Body of pancreas (tissue), 4 donors: ENCODE measurements around the gene CEMIP2. TPM values are rescaled to one million over a fixed set of nuclear protein-coding genes. Genes with fewer than 3 reads are reported as not detected.
"Not testable (repeated sequence)": the region's sequence is repeated elsewhere in the genome, so short reads cannot be mapped to it uniquely, and the experiment has no call there.

Source experiments
- ATAC-seq: fragments of 150-250 bp; one replicate; pipeline ENCODE4 v1.9.1; 2016
- DNase-seq, 4 donors: peaks; one replicate each; pipeline ENCODE4 v3.0.0-alpha.2; 2019
- H3K27ac ChIP-seq, 4 donors: fragments of 200-600 bp; sonication (generic); 1 replicate in 3 of 4; 2 replicates in 1 of 4; pipeline versions ENCODE4 v1.5.1 to v1.6.1; 2016 to 2019; ENCODE audit warnings: mild to moderate bottlenecking in 1 of 4, mixed read lengths in 1 of 4, moderate library complexity in 1 of 4
- H3K27me3 ChIP-seq, 2 donors: fragments of 200-600 bp; sonication (generic); one replicate each; pipeline ENCODE4 v1.6.0; 2016; ENCODE audit warnings: mild to moderate bottlenecking in 1 of 2
- H3K36me3 ChIP-seq, 2 donors: fragments of 200-600 bp; sonication (generic); replicated peaks in 1 of 2; 2 replicates each; pipeline ENCODE4 v1.5.1; 2016; ENCODE audit warnings: low read depth in 2 of 2; ENCODE audit not compliant: insufficient read depth in 1 of 2
- H3K4me1 ChIP-seq: fragments of 200-600 bp; sonication (generic); one replicate; pipeline ENCODE4 v1.6.0; 2016
- H3K4me3 ChIP-seq, 2 donors: fragments of 200-600 bp; sonication (generic); 1 replicate in 1 of 2; 2 replicates in 1 of 2; pipeline ENCODE4 v1.5.1; 2016 to 2019
- H3K9me3 ChIP-seq, 3 donors: fragments of 200-600 bp; sonication (generic); 1 replicate in 2 of 3; 2 replicates in 1 of 3; pipeline ENCODE4 v1.5.1; 2016
- CTCF ChIP-seq, 7 experiments: fragments of 450-650 bp in 4 of 7; fragments of 200-600 bp in 3 of 7; sonication (generic) in 3 of 7; IDR thresholded peaks; one replicate each; pipeline ENCODE4 v1.5.1; 2016 to 2019; ENCODE audit warnings: antibody characterized with exemption in 7 of 7
- POLR2A ChIP-seq, 3 donors: fragments of 450-650 bp; IDR thresholded peaks; one replicate each; pipeline ENCODE4 v1.6.1; 2016; ENCODE audit warnings: antibody characterized with exemption in 3 of 3, mild to moderate bottlenecking in 2 of 3
- WGBS, 2 donors: methylation state at CpG; one replicate each; pipeline ENCODE4 v1.1.5; 2017; 5-methylcytosine and 5-hydroxymethylcytosine counted together
- intact Hi-C: fragments of 100-400 bp; cut with DNase I; formaldehyde crosslinking; loops from one replicate; pipeline ENCODE4 v1.15.1; 2023
- total RNA-seq, 2 donors: library from RNA; depleted of rRNA; stranded (reverse); fragments of >200 nt; gene quantifications; one replicate each; pipeline ENCODE4 v1.1.0, GENCODE V29; 2016

Gene CEMIP2
- total RNA-seq, 2 donors from 2014 or later: 28.3 to 33.0 TPM

GRCh38 chr9:71703172-71703872 is 65.0 kb downstream of the CEMIP2 start:
- DNase-seq (no peak), ATAC-seq (no peak)
- intact Hi-C loops: no loop called here
- TF ChIP-seq POLR2A (IDR thresholded peaks at IDR 0.05): no peak
- TF ChIP-seq CTCF (IDR thresholded peaks at IDR 0.05): no peak
- H3K4me3 ChIP-seq: no peak overlapping the region
- H3K27ac ChIP-seq: no peak overlapping the region
- no peaks in the 10 kb centered on the region for H3K9me3 ChIP-seq
- peaks cover 0 to 25% of the 10 kb centered on the region in 2 donors for H3K36me3 ChIP-seq
- no peaks in the 10 kb centered on the region for H3K4me1 ChIP-seq
- 90 to 91% methylated on average over 6 of the region's 6 CpGs for WGBS, 2 donors
- H3K27me3 ChIP-seq: no peaks in the 10 kb centered on the region

- H3K4me3 ChIP-seq: no peak overlapping the region
- peaks cover 0 to 31% of the 10 kb centered on the region in 2 donors for H3K36me3 ChIP-seq
- TF ChIP-seq CTCF (IDR thresholded peaks at IDR 0.05): no peak
- no peak for TF ChIP-seq POLR2A (IDR thresholded peaks at IDR 0.05)
- no peaks in the 10 kb centered on the region for H3K9me3 ChIP-seq
- no peak for ATAC-seq
- intact Hi-C loops: no loop called here
- WGBS, 2 donors: 82 to 89% methylated on average over 4 of the region's 4 CpGs
- H3K4me1 ChIP-seq: no peaks in the 10 kb centered on the region
- DNase-seq: no peak
- no peaks in the 10 kb centered on the region for H3K27me3 ChIP-seq
- H3K27ac ChIP-seq: no peak overlapping the region
These were observed 70.4 kb downstream of the CEMIP2 start for GRCh38 chr9:71697882-71698281.

- Histone ChIP-seq H3K27me3 (no peaks in the 10 kb centered on the region), H3K36me3 (peaks cover 0 to 26% of the 10 kb centered on the region in 2 donors), H3K4me1 (no peaks in the 10 kb centered on the region), H3K4me3 (no peak overlapping the region), H3K27ac (no peak overlapping the region), H3K9me3 (no peaks in the 10 kb centered on the region)
- WGBS, 2 donors: 98 to 99% methylated on average over 4 of the region's 4 CpGs
- TF ChIP-seq CTCF (IDR thresholded peaks at IDR 0.05): no peak
- no peak for TF ChIP-seq POLR2A (IDR thresholded peaks at IDR 0.05)
- intact Hi-C loops: no loop called here
- DNase-seq (no peak), ATAC-seq (no peak)
These were observed 74.0 kb downstream of the CEMIP2 start for GRCh38 chr9:71694332-71694731.

GRCh38 chr9:71693607-71694006 is 74.7 kb downstream of the CEMIP2 start:
- Histone ChIP-seq H3K36me3 (peaks cover 0 to 26% of the 10 kb centered on the region in 2 donors), H3K27me3 (no peaks in the 10 kb centered on the region), H3K4me3 (no peak overlapping the region), H3K27ac (no peak overlapping the region), H3K9me3 (no peaks in the 10 kb centered on the region), H3K4me1 (no peaks in the 10 kb centered on the region)
- intact Hi-C loops: no loop called here
- 96 to 100% methylated on average over 3 of the region's 3 CpGs for WGBS, 2 donors
- ATAC-seq (no peak), DNase-seq (no peak)
- TF ChIP-seq POLR2A (IDR thresholded peaks at IDR 0.05) (no peak), CTCF (IDR thresholded peaks at IDR 0.05) (no peak)

- Histone ChIP-seq H3K27me3 (no peaks in the 10 kb centered on the region), H3K9me3 (no peaks in the 10 kb centered on the region), H3K4me1 (no peaks in the 10 kb centered on the region), H3K4me3 (no peak overlapping the region), H3K27ac (no peak overlapping the region), H3K36me3 (peaks cover 4 to 25% of the 10 kb centered on the region in 2 donors)
- ATAC-seq (peak; percentile 38), DNase-seq (peak in 3 of 4 donors; percentile 20 to 55 (median 24))
- 35 to 53% methylated on average over 1 of the region's 1 CpG for WGBS, 2 donors
- intact Hi-C loops: no loop called here
- TF ChIP-seq CTCF (IDR thresholded peaks at IDR 0.05) (no peak), POLR2A (IDR thresholded peaks at IDR 0.05) (no peak)
These were observed 76.0 kb downstream of the CEMIP2 start for GRCh38 chr9:71692337-71692736.

GRCh38 chr9:71691576-71691975 is 76.7 kb downstream of the CEMIP2 start:
- H3K36me3 ChIP-seq: peaks cover 4 to 20% of the 10 kb centered on the region in 2 donors
- DNase-seq, H3K27me3 ChIP-seq, H3K4me3 ChIP-seq, H3K27ac ChIP-seq, H3K9me3 ChIP-seq, ATAC-seq, intact Hi-C loops, H3K4me1 ChIP-seq: not testable (repeated sequence)
